Left lung (tissue), 10 donors: ENCODE measurements around the gene CDH3. TPM values are rescaled to one million over a fixed set of nuclear protein-coding genes. Genes with fewer than 3 reads are reported as not detected.

Experiments
- ATAC-seq: fragments of 200-7000 bp; cut with Tn5 transposase; one replicate; pipeline ENCODE4 v1.9.1; 2020; ENCODE audit warnings: moderate library complexity
- DNase-seq, 4 donors: peaks; one replicate each; pipeline ENCODE4 v3.0.0-alpha.2; 2013 to 2020
- H3K27ac ChIP-seq, 2 donors: fragments of 200-600 bp; sonication (generic) in 1 of 2; one replicate each; pipeline versions ENCODE4 v1.5.0 to v1.8.0; 2020 to 2021
- H3K27me3 ChIP-seq, 2 donors: fragments of 200-600 bp; sonication (generic) in 1 of 2; one replicate each; pipeline versions ENCODE4 v1.5.0 to v1.8.0; 2020 to 2021
- H3K36me3 ChIP-seq, 2 donors: fragments of 200-600 bp; sonication (generic) in 1 of 2; one replicate each; pipeline versions ENCODE4 v1.5.0 to v1.8.0; 2020 to 2021
- H3K4me1 ChIP-seq, 2 donors: fragments of 200-600 bp; one replicate each; pipeline ENCODE4 v1.8.0; 2021
- H3K4me3 ChIP-seq, 2 donors: fragments of 200-600 bp; sonication (generic) in 1 of 2; one replicate each; pipeline versions ENCODE4 v1.5.0 to v1.8.0; 2020 to 2021; ENCODE audit warnings: mild to moderate bottlenecking in 1 of 2
- H3K9me3 ChIP-seq, 2 donors: fragments of 200-600 bp; sonication (generic) in 1 of 2; one replicate each; pipeline versions ENCODE4 v1.5.0 to v1.8.0; 2020 to 2021
- intact Hi-C, 2 donors: fragments of 100-400 bp; cut with DNase I; formaldehyde crosslinking; loops; one replicate each; pipeline versions ENCODE4 v1.11.2 to v1.14.2; 2022
- polyA plus RNA-seq, 6 donors: library from polyadenylated mRNA; unstranded; fragments of 120-200 nt; gene quantifications; one replicate each; pipeline ENCODE4 v1.2.1, GENCODE V29; 2013; ENCODE audit not compliant: insufficient read length in 6 of 6
- total RNA-seq, 2 donors: library from RNA; stranded (reverse); fragmentation: NEBNext Ultra II Directional; extraction: Animal tissue kit (Norgen Biotek cat#: 25700); gene quantifications; one replicate each; pipeline ENCODE4 v1.2.1, GENCODE V29; 2021
- TF ChIP-seq, protein P1 (sequence below), 2 donors: fragments of 200-600 bp; sonication (generic) in 1 of 2; IDR thresholded peaks; one replicate each; pipeline versions ENCODE4 v1.5.0 to v1.8.0; 2021; ENCODE audit warnings: antibody characterized with exemption in 2 of 2
- donor health status: DM: no; HTN: yes; CAD: no.
- donor health status: DM: no; HTN: no; CAD: no.

CDH3 gene
- total and polyA plus RNA-seq, 8 donors, result 12.8 to 59.7 (median 47.6) TPM

DNA sequence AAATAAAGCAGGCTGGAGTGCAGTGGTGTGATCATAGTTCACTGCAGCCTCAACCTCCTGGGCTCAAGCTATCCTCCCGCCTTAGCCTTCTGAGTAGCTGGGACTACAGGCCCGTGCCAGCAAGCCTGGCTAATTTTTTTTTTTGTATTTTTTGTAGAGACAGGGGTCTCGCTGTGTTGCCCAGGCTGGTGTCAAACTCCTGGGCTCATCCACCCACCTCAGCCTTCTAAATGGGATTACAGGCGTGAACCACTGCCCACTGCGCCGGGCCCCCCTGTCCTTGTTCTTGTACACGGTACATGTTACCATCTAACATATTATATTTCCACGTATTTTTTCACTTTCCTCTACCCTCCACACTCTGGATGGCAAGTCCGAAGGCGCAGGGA, 3.1 kb upstream of the CDH3 start:
- intact Hi-C loops, result no loop called here
- TF ChIP-seq, protein P1, sequence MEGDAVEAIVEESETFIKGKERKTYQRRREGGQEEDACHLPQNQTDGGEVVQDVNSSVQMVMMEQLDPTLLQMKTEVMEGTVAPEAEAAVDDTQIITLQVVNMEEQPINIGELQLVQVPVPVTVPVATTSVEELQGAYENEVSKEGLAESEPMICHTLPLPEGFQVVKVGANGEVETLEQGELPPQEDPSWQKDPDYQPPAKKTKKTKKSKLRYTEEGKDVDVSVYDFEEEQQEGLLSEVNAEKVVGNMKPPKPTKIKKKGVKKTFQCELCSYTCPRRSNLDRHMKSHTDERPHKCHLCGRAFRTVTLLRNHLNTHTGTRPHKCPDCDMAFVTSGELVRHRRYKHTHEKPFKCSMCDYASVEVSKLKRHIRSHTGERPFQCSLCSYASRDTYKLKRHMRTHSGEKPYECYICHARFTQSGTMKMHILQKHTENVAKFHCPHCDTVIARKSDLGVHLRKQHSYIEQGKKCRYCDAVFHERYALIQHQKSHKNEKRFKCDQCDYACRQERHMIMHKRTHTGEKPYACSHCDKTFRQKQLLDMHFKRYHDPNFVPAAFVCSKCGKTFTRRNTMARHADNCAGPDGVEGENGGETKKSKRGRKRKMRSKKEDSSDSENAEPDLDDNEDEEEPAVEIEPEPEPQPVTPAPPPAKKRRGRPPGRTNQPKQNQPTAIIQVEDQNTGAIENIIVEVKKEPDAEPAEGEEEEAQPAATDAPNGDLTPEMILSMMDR (IDR thresholded peaks at IDR 0.05), result no peak
- Histone ChIP-seq H3K27me3 (peaks cover 37 to 68% of the 10 kb centered on the region in 2 donors), H3K9me3 (no peaks in the 10 kb centered on the region), H3K4me3 (peak overlapping the region; percentile 18 to 24), H3K36me3 (no peaks in the 10 kb centered on the region), H3K4me1 (peaks cover 15 to 26% of the 10 kb centered on the region in 2 donors), H3K27ac (no peak overlapping the region)
- ATAC-seq (no peak), DNase-seq (no peak)

DNA sequence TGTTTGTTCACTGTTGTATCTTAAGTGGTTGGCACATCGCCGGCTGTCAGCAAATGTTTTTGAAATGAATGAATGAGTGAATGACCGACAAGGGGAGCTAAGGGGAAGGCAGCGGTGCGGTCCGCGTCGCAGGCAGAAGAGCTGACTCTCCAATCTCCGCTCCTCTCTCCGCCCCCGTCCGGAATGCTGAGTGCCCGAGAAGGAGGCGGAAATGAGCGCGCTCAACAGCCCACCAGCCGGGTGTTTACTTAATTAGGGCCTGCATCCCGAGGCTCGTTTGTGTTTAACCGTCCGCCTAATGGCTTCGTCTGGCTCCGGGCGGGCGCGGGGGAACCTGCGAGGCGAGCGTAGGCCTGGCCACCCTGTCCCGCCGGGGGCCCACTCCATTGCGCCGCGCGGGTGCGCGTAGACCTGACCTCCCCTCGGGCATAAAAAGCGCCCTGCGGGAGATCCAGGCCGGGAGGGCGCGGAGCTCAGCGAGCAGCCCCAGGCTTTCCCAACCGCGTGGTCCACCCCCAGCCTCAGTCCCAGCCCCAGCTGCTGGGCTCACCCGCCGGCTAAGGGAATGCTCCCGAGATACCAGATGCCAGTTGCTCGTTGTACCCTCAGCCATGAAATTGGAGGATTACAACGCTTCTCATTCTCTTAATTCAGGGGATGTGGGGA, 2.5 kb upstream of the CDH3 start:
- ATAC-seq (peak; percentile 64), DNase-seq (peak; percentile 26 to 86 (median 72))
- H3K4me3 ChIP-seq, result peak overlapping the region; percentile 18 to 24
- H3K27me3 ChIP-seq, result peaks cover 42 to 73% of the 10 kb centered on the region in 2 donors
- H3K9me3 ChIP-seq, result no peaks in the 10 kb centered on the region
- no peaks in the 10 kb centered on the region for H3K36me3 ChIP-seq
- intact Hi-C loops, result no loop called here
- TF ChIP-seq, protein P1 (IDR thresholded peaks at IDR 0.05), result no peak
- H3K4me1 ChIP-seq, result peaks cover 15 to 26% of the 10 kb centered on the region in 2 donors
- H3K27ac ChIP-seq, result no peak overlapping the region

DNA sequence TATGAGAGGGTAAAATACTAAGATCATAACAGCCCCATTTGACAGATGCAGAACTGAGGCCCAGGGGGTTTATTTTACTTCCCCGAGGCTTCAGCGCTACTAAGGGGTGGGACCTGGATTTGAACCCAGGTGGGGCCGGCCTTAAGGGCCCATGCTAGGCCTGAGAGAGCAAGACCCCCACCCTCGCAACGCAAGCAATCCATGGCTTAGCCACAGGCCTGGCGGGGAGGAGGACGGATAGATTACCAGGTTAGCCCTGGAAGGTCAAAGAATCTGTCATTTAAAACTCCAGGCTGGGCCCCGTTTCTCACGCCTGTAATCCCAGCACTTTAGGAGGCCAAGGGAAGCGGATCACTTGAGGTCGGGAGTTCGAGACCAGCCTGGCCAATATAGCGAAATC, 1.9 kb upstream of the CDH3 start:
- no peak overlapping the region for H3K4me3 ChIP-seq
- DNase-seq (no peak), ATAC-seq (no peak)
- peaks cover 15 to 26% of the 10 kb centered on the region in 2 donors for H3K4me1 ChIP-seq
- intact Hi-C loops, result no loop called here
- H3K27ac ChIP-seq, result no peak overlapping the region
- TF ChIP-seq, protein P1 (IDR thresholded peaks at IDR 0.05), result no peak
- no peaks in the 10 kb centered on the region for H3K36me3 ChIP-seq
- H3K27me3 ChIP-seq, result peaks cover 42 to 80% of the 10 kb centered on the region in 2 donors
- H3K9me3 ChIP-seq, result no peaks in the 10 kb centered on the region

DNA sequence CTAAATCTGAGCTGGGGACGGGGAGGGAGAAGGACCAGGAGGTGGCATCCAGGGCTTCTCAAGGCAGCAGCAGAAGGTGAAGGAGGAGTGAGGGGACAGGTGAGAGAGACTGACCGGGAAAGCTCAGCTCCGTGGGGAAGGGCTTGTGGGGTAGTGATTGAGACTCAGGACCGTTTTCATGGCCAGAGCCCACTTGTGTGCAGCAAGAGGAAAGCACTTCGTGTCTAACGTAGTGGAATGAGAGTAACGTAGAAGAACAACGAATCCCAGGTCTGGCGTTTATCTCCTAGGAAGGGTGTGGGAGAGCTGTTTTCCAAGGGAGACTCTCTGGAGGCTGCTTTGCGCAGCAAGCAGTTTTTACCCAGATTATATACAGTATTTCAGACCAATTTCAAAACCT, 1.3 kb upstream of the CDH3 start:
- H3K4me3 ChIP-seq, result no peak overlapping the region

DNA sequence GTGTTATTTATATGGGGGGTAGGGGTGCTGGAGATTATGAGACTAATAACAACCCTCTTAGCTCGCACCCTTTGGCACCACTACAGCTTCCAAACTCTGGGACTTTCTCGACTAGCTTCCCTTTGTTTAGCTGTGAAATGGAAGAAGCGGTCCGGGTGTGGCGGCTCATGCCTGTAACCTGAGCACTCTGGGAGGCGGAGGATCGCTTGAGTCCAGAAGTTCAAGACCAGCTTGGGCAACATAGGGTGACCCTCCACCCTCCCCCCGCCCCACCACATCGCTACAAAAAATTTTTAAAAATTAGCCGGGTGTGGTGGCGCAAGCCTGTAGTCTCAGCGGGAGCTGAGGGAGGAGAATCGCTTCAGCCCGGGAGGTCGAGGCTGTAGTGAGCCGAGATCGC, 814 bp upstream of the CDH3 start:
- no peak for DNase-seq
- TF ChIP-seq, protein P1 (IDR thresholded peaks at IDR 0.05), result no peak
- Histone ChIP-seq H3K4me1 (peaks cover 15 to 26% of the 10 kb centered on the region in 2 donors), H3K27ac (no peak overlapping the region), H3K36me3 (no peaks in the 10 kb centered on the region), H3K4me3 (peak overlapping the region in 1 of 2 donors; percentile 42), H3K9me3 (no peaks in the 10 kb centered on the region), H3K27me3 (peaks cover 42 to 90% of the 10 kb centered on the region in 2 donors)
- intact Hi-C loops, result no loop called here
- ATAC-seq, result no peak

More for the DNA sequence above, 1.3 kb upstream of the CDH3 start:
- H3K27me3 ChIP-seq, result peaks cover 42 to 86% of the 10 kb centered on the region in 2 donors
- no peak for DNase-seq
- no peaks in the 10 kb centered on the region for H3K9me3 ChIP-seq
- no peak overlapping the region for H3K27ac ChIP-seq
- H3K36me3 ChIP-seq, result no peaks in the 10 kb centered on the region
- TF ChIP-seq, protein P1 (IDR thresholded peaks at IDR 0.05), result no peak
- H3K4me1 ChIP-seq, result peaks cover 15 to 26% of the 10 kb centered on the region in 2 donors
- no peak for ATAC-seq
- intact Hi-C loops, result no loop called here
